ENCODE measurements around the gene SPC24. TPM values are rescaled to one million over a fixed set of nuclear protein-coding genes. Genes with fewer than 3 reads are reported as not detected.

The SPC24 gene
- total RNA-seq, 1 donor from 2014 or later: 3.2 TPM

- H3K27ac ChIP-seq (ENCODE audit: low read depth, low read length): no peak overlapping the region
- H3K27ac Mint-ChIP-seq (ENCODE audit: unreplicated experiment): no peak overlapping the region
Observed at GRCh38 chr19:11166281-11167142, 10.9 kb upstream of the SPC24 start.

GRCh38 chr19:11165486-11166030 lies 10.0 kb upstream of the SPC24 start:
- Histone ChIP-seq H3K4me1 (ENCODE audit: insufficient read depth, low read length) (peaks cover 38% of the 10 kb centered on the region), H3K36me3 (ENCODE audit: insufficient read depth, low read length) (peaks cover 8% of the 10 kb centered on the region), H3K4me3 (ENCODE audit: insufficient read depth, low read depth, low read length) (no peak overlapping the region), H3K27me3 (ENCODE audit: insufficient read depth, low read length) (no peaks in the 10 kb centered on the region), H3K27ac (ENCODE audit: low read depth, low read length) (peak overlapping the region; percentile 61), H2AFZ (ENCODE audit: low read depth, low read length) (peak overlapping the region; percentile 13), H4K20me1 (ENCODE audit: insufficient read depth, low read length) (no peaks in the 10 kb centered on the region), H3K4me2 (ENCODE audit: low read length) (peak overlapping the region; percentile 68), H3K9ac (ENCODE audit: low read length) (peak overlapping the region; percentile 53), H3K79me2 (ENCODE audit: insufficient read depth, low read length) (no peaks in the 10 kb centered on the region), H3K9me3 (ENCODE audit: insufficient read depth, low read depth, low read length) (no peaks in the 10 kb centered on the region)
- Mint-ChIP-seq H3K4me1 (ENCODE audit: low read depth, unreplicated experiment) (peaks cover 6% of the 10 kb centered on the region), H3K9me3 (ENCODE audit: unreplicated experiment) (no peaks in the 10 kb centered on the region), H3K27ac (ENCODE audit: unreplicated experiment) (no peak overlapping the region), H3K4me3 (ENCODE audit: unreplicated experiment) (no peak overlapping the region), H3K36me3 (ENCODE audit: low read depth, unreplicated experiment) (peaks cover 32% of the 10 kb centered on the region), H3K27me3 (ENCODE audit: low read depth, unreplicated experiment) (no peaks in the 10 kb centered on the region)
- no peak for TF ChIP-seq EZH2 (IDR thresholded peaks at IDR 0.05; ENCODE audit: insufficient read depth, low read length)
- TF ChIP-seq CTCF (IDR thresholded peaks at IDR 0.05; ENCODE audit: insufficient read depth, low read depth, low read length): no peak
- DNase-seq (ENCODE audit: low read depth) (no peak), FAIRE-seq (no peak)

More at GRCh38 chr19:11166281-11167142, 10.9 kb upstream of the SPC24 start:
- Mint-ChIP-seq H3K9me3 (ENCODE audit: unreplicated experiment) (no peaks in the 10 kb centered on the region), H3K4me1 (ENCODE audit: low read depth, unreplicated experiment) (peaks cover 6% of the 10 kb centered on the region), H3K4me3 (ENCODE audit: unreplicated experiment) (no peak overlapping the region), H3K27me3 (ENCODE audit: low read depth, unreplicated experiment) (no peaks in the 10 kb centered on the region), H3K36me3 (ENCODE audit: low read depth, unreplicated experiment) (peaks cover 32% of the 10 kb centered on the region)
- no peaks in the 10 kb centered on the region for H3K79me2 ChIP-seq (ENCODE audit: insufficient read depth, low read length)
- no peak overlapping the region for H3K4me2 ChIP-seq (ENCODE audit: low read length)
- peaks cover 38% of the 10 kb centered on the region for H3K4me1 ChIP-seq (ENCODE audit: insufficient read depth, low read length)
- no peak for DNase-seq (ENCODE audit: low read depth)
- H3K36me3 ChIP-seq (ENCODE audit: insufficient read depth, low read length): peaks cover 8% of the 10 kb centered on the region
- H3K9me3 ChIP-seq (ENCODE audit: insufficient read depth, low read depth, low read length): no peaks in the 10 kb centered on the region
- H3K27me3 ChIP-seq (ENCODE audit: insufficient read depth, low read length): no peaks in the 10 kb centered on the region
- H3K4me3 ChIP-seq (ENCODE audit: insufficient read depth, low read depth, low read length): no peak overlapping the region
- H3K9ac ChIP-seq (ENCODE audit: low read length): no peak overlapping the region
- TF ChIP-seq EZH2 (IDR thresholded peaks at IDR 0.05; ENCODE audit: insufficient read depth, low read length): no peak
- TF ChIP-seq CTCF (IDR thresholded peaks at IDR 0.05; ENCODE audit: insufficient read depth, low read depth, low read length): no peak
- H4K20me1 ChIP-seq (ENCODE audit: insufficient read depth, low read length): no peaks in the 10 kb centered on the region
- no peak overlapping the region for H2AFZ ChIP-seq (ENCODE audit: low read depth, low read length)
- FAIRE-seq: no peak
